Measurements from ENCODE around the gene ELMO1.
"Not testable (repeated sequence)": the region's sequence is repeated elsewhere in the genome, so short reads cannot be mapped to it uniquely, and the experiment has no call there.

ELMO1 gene

DNA sequence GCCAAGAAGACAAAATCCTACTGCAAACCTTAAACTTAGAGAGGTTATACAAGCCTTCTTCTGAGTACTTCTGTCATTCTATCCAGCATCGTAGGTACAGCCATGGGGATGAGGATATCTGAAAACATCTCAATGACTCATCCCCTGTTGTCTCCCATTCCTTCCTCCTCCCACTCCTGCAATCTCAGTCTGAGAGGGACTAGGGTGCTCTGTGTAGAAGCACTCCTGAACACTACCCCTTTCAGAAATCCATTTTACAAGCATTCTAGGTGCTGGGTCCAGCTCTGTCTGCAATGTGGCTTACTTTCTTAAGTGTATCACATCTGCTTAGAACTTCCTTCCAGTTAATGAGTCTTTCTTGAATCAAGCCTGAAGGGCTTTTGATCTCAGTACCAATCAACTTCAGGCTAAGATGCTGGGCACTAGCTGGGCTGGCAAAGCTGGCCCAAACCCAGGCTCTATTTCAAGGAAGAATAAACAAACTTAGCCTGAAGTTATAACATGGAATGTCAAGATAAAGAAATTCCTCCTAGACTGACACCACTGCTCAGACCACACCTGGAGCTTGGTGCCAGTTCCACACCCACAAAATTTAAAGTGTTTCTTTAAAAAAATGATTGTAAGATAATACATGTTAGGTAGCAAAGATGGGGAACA is 454.1 kb downstream of the ELMO1 start:
- no peak for DNase-seq

DNA sequence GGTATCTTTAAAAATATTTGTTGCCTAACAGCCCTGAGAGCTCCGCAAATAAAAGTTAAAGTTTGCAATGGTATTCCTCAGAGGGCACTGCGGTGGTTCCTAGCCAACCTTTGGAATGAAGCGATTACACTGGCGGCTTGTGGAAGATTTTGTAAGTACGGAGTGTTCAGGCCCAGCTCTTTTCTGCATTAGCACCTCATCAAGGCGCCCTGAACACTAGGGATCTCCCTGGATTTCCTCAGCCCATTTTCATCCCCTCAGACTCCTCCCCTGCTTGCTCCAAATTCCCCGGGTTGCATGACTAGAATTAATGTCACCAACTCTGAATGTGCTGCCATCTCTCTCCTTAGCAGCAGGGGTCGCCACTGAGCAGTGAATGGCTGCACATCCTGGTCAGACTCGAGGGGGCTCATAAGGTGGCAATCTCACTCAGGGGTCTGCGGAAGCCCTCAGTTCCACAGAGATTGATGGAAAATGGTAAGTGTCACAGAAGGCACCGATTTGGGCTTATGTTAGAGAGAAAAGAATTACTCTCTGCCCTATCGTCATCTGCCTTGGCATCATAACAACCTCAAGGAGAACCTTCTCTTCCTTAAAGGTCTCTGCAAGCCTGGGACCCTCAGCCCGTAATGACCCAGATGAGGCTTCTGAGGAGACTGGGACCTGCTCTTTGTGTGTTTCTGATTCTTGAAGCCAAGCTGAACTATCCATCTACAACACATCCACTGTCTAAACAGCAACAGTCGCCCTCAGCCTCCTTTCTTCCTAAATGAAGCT is 461.5 kb downstream of the ELMO1 start:
- peak; percentile 8 for DNase-seq

DNA sequence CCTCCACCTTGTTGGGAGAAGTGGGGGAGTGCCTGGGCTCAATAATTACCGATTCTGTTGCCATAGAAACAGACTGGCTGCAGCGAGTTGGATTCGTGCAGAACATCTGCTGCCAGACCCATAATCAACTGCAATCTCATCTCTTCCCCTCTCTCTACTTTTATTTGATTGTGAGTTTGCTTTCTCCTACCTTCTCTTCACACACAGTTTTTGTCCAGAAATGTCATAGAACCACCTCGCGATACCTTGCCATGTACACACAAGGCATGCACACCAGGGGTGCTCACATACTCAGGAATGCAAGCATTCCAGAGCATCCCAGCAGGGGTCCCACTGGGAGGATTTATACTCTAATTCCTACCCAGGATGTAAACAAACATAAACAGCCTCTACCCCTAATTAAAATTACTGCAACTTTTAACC is 462.1 kb downstream of the ELMO1 start:
- no peak for DNase-seq

DNA sequence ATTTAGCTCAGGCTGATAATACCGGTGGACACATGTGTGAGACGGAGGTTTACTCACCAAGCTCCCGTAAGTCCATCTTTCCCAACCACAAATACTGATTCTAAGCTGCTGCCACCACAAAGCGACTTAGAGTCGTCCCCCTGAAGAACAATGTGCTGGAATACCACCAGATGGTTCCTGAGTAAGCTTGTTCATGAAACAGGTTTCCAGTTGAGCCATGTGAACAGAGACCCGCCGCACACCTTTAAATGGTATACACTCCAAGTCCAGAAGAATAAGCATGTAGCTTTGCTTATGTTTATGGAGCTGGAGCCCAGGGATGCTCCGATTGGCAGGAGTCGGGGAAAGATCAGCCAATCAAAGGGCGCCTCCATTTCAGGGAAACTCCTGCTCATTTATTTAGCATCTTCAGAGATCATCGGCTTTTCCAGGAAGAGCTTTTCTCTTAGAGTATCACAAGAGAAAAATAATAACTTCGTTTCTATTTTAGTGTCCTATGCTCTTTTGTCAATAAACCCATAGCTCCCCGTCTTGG is 462.7 kb downstream of the ELMO1 start:
- peak; percentile 45 for DNase-seq

DNA sequence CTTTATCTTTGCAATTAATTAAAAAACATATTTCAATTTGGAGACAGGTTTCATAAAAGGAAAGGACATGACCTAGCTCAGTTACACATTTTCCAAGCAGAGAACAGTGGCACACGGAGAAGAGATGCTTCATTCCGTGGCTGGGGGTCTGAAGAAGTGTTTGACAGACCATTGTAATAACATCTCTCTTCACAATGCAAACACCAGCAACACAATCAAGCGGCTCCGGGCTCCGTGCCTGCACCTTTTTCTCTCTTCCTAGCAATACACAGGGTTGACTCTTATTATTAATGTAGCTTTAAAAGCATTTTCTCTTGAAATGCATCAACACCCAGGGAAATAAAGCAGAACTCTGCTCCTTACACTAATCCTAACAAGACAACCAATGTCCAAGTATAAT is 463.3 kb downstream of the ELMO1 start:
- peak; percentile 47 for DNase-seq

DNA sequence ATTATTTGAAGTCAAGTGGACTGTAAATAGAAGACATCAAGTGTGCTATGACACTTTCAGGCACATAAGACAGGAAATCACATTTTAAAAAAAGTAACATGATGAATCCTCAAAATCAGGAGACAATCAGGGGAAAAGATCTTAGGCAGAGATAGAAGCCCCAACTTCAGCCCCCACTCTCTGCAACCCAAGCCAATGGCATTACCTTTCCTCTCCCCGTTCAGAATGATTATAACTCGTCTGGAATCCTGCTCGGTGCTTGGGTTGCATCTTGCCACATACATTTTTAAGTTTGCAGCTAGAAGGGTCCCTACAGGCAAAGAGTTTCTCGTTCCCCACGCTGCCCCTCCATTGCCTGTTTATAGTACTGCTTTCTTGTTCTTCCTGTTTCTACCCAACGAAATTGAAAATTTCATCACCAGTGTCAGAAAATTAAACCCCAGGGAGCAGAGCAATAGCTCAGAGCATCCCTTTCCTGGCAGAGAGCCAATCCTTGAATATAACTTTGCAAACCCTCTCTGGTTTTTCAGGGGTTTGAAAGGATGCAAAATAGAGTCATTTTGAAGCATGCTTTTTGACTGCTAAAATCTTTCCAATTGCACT is 463.9 kb downstream of the ELMO1 start:
- no peak for DNase-seq

DNA sequence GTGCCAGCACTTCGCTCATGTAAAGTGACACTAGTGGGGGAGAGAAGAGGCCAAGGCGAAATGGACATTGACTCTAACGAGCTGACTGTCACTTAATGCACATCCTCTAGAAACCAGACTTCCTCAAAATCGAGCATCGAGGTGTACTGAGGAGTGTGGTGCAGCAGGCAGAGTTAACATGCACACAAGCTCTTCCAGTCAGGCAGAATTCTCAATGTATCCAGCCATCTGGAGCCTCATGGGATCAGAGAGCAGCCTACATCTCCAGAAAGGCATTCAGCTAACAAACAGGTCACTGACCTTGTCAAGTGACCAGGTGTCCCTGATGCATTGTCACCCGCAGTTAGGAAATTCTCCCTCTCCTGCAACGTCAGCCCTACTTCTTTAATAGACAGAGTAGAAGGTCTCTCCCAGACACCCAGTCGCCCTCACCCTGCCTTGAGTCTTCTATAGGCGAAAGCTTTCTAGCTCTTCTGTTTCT is 464.6 kb downstream of the ELMO1 start:
- DNase-seq, result no peak

DNA sequence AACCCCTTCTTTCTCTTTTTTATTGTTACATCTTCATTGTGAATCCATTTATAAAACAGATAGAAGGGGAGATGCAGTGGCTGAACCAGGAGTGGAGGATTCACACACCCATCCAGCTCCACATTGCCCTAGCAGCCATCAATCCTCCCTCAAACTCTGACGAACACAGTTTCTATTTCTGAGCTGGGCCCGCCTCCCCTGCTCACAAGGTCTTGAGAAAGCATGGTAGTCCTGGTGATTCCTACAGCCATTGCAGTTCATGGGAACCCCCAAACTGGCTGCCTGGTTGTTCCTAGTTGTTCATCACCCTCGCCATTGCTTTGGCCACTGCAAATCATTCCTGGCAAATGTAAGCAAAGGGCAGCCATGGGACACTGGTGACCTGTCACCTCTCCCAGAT is 465.9 kb downstream of the ELMO1 start:
- no peak for DNase-seq

DNA sequence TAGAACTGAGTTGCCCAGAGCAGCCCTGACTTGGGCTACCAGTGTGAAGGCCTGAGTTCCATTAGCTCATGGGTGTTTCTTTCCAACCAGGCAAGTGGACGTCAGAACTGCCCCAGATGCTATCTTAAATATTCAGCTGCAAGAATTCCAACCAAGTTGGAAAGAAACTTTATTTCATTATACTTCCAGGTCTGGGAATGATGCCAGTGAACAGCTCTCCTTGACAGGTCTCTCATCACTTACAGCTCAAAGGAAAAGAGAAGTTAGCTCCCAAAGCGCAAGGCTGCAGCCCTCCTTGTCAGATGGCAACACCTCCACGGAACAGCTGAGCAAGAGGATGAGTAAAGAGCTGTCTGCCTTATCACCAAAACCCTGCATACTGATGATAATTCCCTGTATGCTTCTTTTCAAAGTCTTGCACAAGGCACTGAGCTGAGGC is 468.8 kb downstream of the ELMO1 start:
- no peak for DNase-seq

DNA sequence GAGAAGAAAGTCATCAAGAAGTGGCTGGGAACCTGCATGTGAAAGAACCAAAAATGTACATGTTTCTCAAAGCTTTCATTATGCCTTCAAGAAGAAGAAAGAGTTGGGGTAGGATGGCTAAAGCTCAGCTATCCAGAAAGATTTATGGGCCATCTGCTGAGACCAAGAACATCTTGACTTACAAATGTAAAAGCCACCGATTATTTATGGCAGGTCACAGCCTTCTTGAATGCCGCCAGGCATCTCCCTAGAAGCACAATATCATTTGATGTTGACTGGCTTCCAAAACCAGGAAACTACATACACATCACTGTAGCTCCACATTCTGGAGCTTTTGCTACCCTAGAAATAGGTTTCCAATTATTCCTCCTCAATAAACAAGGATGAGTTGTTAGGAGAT is 470.2 kb downstream of the ELMO1 start:
- DNase-seq, result no peak

DNA sequence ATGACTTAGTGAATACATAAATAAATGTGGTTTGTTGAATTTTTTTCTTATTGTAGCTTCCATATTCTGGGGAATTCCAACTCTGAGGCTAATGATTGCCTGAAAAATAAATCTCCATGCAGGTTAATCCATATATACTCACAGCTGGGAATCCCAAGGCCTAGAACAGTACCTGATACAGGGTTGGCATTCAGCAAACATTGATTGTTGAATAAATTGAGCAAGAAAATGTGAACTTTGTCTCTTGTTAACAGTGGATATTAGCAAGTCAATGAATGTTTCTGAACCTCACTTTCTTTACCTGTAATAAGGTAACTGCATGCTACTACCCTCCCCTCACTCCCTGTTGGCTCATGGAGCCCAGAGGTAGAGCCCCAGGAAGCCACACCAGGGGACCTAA is 470.8 kb downstream of the ELMO1 start:
- no peak for DNase-seq

DNA sequence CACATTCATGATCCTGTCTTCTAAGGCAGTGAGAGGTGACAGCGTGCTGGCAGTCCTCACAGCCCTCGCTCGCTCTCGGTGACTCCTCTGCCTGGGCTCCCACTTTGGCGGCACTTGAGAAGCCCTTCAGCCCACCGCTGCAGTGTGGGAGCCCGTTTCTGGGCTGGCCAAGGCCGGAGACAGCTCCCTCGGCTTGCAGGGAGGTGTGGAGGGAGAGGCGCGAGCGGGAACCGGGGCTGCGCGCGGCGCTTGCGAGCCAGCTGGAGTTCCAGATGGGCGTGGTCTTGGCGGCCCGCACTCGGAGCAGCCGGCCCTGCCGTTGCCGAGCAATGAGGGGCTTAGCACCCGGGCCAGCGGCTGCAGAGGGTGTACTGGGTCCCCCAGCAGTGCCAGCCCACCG is 475.1 kb downstream of the ELMO1 start:
- not testable (repeated sequence) for DNase-seq

DNA sequence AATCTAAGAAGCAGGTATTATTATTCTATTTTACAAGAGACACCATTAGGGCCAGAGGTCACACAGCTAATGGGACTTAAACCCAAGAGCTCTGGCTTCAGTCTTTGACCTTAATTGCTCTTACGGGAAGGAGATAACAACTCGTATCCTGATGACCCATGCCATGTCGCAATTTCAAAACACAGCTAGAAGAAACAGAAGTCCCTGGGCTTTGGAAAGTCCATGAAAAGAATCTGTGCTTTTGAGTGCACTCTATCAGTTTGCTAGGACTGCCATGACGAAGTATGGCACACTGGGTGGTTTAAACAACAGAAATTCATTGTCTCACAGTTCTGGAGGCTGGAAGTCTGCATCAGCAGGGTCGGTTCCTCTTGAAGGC is 476.5 kb downstream of the ELMO1 start:
- no peak for DNase-seq

DNA sequence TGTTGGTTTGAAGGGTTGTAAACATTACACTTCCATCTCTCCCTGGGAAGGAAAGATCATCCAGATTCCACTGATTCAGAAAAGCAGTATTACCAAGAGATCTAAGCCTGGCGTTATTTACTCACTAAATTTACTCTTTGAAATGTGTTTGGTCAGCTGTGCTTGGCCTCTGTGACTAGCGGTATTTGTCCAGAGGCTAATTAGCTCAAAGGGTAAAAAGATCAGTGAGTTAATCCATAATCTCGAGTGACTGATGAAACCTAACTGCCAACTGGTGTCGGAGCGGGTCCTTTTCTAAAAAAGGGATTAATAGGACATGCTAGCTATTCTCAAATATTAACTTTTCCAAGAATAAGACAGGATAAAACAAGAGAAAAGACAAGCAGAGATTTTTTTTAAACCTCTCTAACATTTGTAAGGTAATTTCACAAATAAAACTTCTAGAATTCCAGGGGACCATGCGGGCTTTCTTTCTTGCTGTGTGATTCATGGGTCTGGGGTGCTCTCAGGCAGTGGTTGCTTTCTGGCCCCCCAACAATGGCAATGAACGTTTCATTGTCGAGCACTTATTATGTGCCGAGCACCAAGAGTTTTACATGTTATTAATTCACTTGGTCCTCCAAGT is 477.0 kb downstream of the ELMO1 start:
- peak; percentile 37 for DNase-seq

DNA sequence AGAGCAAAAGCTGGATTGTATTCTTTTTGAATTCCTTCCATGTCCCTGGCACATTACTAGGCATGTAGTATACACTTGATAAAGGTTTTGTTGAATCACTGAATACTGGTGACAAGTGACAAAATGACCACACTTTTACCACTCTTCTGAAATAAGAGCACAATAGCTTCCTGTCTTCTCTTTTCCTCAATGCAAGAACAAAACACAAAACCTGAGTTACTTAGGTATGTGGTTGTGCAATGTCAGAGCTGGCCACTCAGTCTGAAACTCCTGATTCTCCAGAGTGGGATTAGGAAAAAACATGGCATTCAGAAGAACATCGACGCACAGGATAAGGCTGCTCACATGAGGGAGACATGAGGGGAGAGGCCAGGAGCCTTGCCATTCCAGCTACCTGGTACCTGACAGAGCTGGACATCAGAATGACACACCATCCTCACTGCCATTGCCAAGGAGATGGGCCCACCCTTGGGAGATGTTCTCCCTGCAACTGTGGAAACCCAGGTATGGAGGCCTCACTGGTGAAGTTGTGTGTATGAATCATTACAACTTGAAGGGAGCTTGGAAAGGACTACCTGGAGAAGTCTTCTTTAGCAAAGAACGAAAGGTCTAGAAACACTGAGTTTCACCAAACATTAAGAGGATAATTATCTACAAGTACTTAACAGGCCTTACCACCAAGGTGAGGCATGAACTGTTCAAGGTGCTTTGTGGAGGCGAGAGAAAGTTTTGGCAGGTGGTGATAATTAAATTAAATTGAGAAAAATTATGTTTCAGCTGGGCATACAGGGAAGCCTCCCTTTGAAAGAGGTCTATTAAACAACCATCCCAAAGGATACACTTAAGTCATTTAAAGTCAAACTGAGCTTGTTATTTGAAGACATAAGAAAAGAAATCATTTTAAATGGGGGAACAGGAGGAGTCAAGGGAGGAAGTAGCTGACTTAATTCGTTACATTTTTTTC is 477.8 kb downstream of the ELMO1 start:
- DNase-seq, result no peak

DNA sequence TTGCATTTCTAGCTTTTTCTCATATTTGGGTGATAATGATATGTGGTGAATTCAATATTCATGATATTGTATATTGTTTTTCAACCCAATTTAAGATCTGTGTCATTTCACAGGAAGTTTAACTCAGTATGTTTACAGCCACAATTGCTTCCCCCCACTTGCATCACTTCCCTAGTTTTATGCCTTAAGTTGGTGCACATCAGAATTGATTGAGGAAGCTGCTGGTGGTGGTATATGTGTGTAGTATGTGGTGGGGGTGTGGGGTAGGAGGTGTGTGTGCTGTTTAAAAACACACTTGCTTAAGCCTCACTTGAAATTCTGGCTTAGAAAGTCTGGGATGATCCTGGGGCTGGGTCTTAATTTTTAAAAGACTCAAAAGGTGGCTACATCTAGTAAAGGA is 479.3 kb downstream of the ELMO1 start:
- DNase-seq, result no peak

DNA sequence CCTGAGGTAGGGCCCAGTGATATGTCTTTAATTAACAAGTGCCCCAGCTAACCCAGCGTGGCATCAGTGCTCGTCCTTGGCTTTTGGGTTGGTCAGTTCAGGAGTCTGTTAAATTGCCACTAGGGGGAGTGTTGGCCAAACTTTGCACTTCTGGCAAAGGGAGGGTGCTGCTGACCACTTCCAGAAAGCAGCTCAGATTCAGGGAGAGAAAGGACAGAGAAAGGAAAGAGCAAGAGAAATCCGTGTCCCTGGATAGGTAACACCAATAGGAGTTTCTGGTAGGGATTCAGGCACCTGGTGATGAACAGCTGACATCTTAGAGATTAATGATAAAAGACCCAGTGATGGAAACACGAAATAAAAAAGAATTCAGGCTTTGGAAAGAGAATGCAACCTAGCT is 481.3 kb downstream of the ELMO1 start:
- no peak for DNase-seq

DNA sequence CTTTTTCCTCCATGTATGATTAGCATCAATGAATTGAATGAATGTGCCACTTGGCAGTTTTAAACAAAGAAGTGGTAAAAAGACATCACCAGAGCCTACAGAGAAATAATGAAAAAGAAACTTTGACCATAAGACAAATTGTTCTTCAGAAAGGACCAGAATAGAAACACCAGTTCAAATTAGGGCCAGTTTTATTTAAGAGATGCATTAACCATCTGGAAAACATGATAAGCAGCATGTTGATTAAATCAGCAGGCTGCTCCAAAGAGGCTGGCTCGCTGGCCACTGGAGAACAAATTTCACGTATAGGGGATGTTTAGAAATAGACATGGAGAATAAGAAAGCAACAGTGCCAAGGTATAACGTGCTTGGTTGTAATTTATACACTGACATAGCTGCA is 482.0 kb downstream of the ELMO1 start:
- DNase-seq, result no peak

DNA sequence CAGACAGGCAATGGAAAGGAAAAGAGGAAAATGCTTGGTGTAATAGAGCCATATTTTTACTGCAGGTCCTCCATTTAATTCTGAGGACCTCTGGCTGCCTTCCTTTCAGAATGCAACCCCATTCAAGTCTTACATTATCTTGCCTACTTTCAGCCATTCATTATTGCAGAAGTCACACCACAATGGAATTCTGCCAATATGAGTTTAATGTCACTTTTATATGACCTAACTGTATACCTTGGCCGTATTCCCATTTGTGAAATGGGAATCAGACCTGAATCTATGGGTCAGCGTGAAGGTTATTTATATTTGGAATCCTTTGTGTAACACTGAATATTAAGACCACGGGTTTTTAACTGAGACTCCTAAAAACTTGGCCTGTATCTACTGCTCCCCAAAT is 482.6 kb downstream of the ELMO1 start:
- no peak for DNase-seq

DNA sequence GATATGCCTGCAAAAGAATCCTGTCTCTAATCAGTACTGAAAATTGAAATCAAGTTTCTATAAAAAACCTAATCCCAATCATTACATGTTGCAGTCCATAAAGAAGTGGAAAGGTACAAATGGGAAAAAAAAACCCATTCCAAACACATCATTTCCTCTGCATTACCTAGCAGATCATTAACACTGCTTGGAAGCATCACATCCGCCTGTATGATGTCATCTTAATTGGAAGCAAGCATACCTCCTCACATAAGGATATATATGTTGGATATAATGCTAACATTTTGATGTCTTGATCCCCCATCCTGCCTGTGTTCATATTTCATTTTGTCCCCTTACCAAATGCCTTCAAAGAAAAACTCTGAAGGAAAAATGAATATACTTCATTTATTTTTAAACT is 483.0 kb downstream of the ELMO1 start:
- no peak for DNase-seq

DNA sequence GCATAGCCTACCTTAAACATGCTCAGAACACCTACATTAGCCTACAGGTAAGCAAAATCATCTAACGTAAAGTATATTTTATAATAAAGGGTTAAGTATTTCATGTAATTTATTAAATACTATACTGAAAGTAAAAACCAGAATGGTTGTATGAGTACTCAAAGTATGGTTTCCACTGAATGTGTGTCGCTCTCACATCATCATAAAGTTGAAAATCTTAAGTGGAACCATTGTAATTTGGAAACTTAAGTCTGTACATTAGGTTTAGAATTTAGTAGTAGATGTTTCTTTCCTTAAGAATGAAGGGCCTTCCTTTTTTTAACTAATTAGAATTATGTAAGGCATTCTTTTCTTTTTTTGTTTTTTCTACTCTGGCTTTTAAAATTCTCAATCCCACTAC is 484.4 kb downstream of the ELMO1 start:
- no peak for DNase-seq

DNA sequence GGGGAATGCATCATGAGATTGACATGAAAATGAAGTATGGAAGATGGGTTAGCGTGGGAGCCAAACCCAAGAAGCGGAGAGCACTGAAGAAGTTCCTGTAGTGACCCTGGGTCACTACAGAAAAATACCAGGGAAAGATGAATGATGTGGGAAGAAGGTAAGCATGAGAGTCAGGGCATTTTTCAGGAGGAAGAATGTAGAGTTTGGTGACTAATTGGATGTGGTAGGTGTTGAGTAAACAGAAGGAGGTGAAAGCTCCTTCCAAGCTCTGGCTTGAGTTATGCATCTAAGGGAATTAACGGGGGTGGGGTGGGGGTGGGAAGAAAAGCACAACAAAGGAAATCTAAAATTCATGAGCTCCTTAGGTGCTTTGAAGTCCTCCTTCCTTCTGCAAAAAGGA is 486.3 kb downstream of the ELMO1 start:
- no peak for DNase-seq

Data from NCI-H2029 treated with DMSO at 0.1 percent for 48 hours (cell line).